ENCODE data around the gene SHLD1. TPM values are rescaled to one million over a fixed set of nuclear protein-coding genes. Genes with fewer than 3 reads are reported as not detected.

The SHLD1 gene
- total RNA-seq, 1 experiment from 2014 or later, result 8.2 TPM

DNA sequence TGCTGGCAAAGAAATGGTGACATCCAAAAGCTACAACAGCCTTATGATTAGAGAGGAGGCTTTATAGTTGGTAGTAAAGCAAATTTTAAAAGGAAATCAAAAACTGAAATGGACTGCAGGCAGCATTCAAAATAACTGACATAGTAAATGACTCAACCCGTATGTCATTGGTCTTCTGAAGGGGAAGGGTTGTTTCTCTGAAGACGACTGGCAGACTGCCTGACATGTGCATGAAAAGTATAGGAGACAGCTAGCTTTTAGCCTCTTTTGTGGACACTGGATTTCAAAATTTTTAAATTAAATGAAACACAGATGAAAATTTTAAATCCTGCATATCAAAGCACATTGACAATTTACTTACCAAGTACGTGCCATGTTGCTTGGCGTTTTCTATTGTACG lies 109.4 kb downstream of the SHLD1 start:
- no peak for DNase-seq
- H3K9me3 ChIP-seq (replicated peaks), result no peaks in the 10 kb centered on the region; the same call in 1 of the 2 replicates
- H3K27ac ChIP-seq, result no peak overlapping the region
- H3K4me1 ChIP-seq, result no peaks in the 10 kb centered on the region
- no peaks in the 10 kb centered on the region for H3K27me3 ChIP-seq
- no peaks in the 10 kb centered on the region for H3K36me3 ChIP-seq
- H3K4me3 ChIP-seq, result no peak overlapping the region

- Histone ChIP-seq H3K36me3 (no peaks in the 10 kb centered on the region), H3K4me1 (no peaks in the 10 kb centered on the region), H3K9me3 (replicated peaks) (no peaks in the 10 kb centered on the region), H3K4me3 (no peak overlapping the region), H3K27ac (no peak overlapping the region), H3K27me3 (no peaks in the 10 kb centered on the region)
- no peak for DNase-seq
Observed at GRCh38 chr20:5862703-5863039, 112.5 kb downstream of the SHLD1 start.

GRCh38 chr20:5863040-5863833 lies 113.0 kb downstream of the SHLD1 start:
- Histone ChIP-seq H3K9me3 (replicated peaks) (no peaks in the 10 kb centered on the region), H3K27me3 (no peaks in the 10 kb centered on the region), H3K36me3 (no peaks in the 10 kb centered on the region), H3K4me3 (no peak overlapping the region), H3K4me1 (no peaks in the 10 kb centered on the region), H3K27ac (no peak overlapping the region)
- DNase-seq, result no peak

GRCh38 chr20:5864428-5864827 lies 114.2 kb downstream of the SHLD1 start:
- no peaks in the 10 kb centered on the region for H3K9me3 ChIP-seq (replicated peaks)
- H3K36me3 ChIP-seq, result no peaks in the 10 kb centered on the region
- H3K4me3 ChIP-seq, result no peak overlapping the region
- no peaks in the 10 kb centered on the region for H3K4me1 ChIP-seq
- H3K27ac ChIP-seq, result no peak overlapping the region
- no peak for DNase-seq
- no peaks in the 10 kb centered on the region for H3K27me3 ChIP-seq

GRCh38 chr20:5864873-5865587 lies 114.8 kb downstream of the SHLD1 start:
- H3K27me3 ChIP-seq, result no peaks in the 10 kb centered on the region
- no peak overlapping the region for H3K4me3 ChIP-seq
- no peak overlapping the region for H3K27ac ChIP-seq
- no peaks in the 10 kb centered on the region for H3K4me1 ChIP-seq
- no peaks in the 10 kb centered on the region for H3K9me3 ChIP-seq (replicated peaks)
- no peaks in the 10 kb centered on the region for H3K36me3 ChIP-seq
- no peak for DNase-seq

GRCh38 chr20:5865604-5866003 lies 115.4 kb downstream of the SHLD1 start:
- Histone ChIP-seq H3K4me1 (no peaks in the 10 kb centered on the region), H3K9me3 (replicated peaks) (no peaks in the 10 kb centered on the region), H3K27ac (no peak overlapping the region), H3K4me3 (no peak overlapping the region), H3K36me3 (no peaks in the 10 kb centered on the region), H3K27me3 (no peaks in the 10 kb centered on the region)
- no peak for DNase-seq

DNA sequence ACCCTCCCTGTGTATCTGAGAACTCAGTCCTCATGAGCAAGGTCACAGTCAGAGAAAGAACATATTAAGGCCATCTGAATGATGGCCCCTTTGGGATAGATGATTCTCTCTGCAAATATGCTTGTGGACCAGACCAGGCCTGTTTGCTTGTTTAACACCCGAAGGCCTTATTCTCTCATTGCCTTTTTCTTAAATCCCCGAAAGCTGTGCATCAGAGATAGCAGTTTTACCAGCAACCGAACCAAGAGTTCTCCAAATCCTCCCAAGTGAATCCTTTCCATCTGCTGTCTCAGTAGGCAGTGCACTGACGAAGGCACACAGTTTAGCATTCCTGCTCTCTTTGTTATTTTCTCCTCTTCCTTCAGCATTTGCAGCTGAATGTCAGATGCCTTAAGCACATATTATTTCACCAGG lies 120.4 kb downstream of the SHLD1 start:
- no peak overlapping the region for H3K4me3 ChIP-seq
- no peak for DNase-seq
- H3K36me3 ChIP-seq, result no peaks in the 10 kb centered on the region
- no peaks in the 10 kb centered on the region for H3K27me3 ChIP-seq
- no peak overlapping the region for H3K27ac ChIP-seq
- no peaks in the 10 kb centered on the region for H3K9me3 ChIP-seq (replicated peaks)
- H3K4me1 ChIP-seq, result 0 out of 2 replicates have a peak, but pooled peaks cover 3% of the 10 kb centered on the region

DNA sequence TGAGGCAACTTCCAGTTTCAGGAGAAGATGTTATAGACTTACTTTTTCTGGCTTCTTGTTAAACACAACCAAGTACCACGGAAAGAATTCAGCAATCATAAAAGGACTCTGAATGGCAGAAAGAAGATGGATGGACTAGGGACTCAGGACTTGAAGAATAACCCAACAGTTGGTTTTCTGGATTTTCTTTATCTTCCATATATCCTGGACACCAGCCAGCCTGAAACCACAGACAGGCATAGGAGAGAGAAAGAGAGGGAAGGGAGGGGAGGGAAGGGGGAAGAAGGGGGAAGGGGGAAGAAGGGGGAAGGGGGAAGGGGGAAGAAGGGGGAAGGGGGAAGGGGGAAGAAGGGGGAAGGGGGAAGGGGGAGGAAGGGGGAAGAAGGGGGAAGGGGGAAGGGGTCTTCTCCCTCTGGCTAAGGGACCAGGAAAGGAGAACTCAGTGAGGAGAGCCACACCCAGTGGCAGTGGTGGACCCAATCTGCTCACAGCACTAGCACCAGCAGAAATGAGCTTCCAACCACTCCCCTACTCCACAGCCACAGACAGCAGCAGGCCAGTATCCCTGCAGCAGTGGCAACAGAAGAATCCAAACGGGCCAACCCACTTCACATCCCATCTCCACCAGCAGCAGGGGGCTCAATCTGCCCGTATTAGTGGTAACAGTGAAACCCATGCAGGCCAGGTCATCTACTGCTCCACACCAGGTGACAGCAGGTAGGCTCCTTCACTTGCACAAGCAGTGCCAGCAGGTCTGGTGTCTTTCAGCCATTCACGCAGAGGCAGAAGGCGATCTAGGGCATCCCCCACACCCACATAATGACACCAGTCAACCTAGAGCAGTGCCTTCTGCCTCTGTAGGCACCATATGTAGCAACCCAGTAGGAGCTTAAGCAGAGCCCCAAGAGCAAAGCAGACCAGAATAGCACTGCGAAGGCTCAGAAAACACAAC lies 121.5 kb downstream of the SHLD1 start:
- no peaks in the 10 kb centered on the region for H3K27me3 ChIP-seq
- no peaks in the 10 kb centered on the region for H3K36me3 ChIP-seq
- peak in 1 of 2 experiments; percentile 22 for DNase-seq
- no peak overlapping the region for H3K27ac ChIP-seq
- no peaks in the 10 kb centered on the region for H3K9me3 ChIP-seq (replicated peaks)
- no peak overlapping the region for H3K4me3 ChIP-seq
- peaks cover 3% of the 10 kb centered on the region; the same call in 1 of the 2 replicates for H3K4me1 ChIP-seq

DNA sequence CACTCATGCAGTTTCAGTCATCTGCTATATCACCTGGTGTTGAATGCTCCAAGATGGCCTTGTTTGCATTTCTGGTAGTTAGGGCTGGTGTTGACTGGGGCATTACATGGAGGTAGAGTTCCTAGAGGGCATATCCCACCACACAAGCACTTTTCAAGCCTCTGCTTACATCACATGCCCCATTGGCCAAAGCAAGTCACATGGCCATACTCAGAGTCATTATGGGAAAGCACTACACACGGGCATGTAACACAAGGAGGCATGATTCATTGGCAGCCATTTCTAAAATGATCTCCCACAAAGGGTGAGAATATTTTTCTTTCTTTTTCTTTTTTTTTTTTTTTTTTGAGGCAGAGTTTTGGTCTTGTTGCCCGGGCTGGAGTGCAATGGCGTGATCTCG lies 126.9 kb downstream of the SHLD1 start:
- DNase-seq, result peak in 1 of 2 experiments; percentile 24
- H3K27ac ChIP-seq, result no peak overlapping the region
- H3K4me3 ChIP-seq, result no peak overlapping the region
- H3K27me3 ChIP-seq, result peaks cover 10% of the 10 kb centered on the region
- no peaks in the 10 kb centered on the region for H3K9me3 ChIP-seq (replicated peaks)
- H3K36me3 ChIP-seq, result no peaks in the 10 kb centered on the region
- H3K4me1 ChIP-seq, result no peaks in the 10 kb centered on the region; the same call in 1 of the 2 replicates

DNA sequence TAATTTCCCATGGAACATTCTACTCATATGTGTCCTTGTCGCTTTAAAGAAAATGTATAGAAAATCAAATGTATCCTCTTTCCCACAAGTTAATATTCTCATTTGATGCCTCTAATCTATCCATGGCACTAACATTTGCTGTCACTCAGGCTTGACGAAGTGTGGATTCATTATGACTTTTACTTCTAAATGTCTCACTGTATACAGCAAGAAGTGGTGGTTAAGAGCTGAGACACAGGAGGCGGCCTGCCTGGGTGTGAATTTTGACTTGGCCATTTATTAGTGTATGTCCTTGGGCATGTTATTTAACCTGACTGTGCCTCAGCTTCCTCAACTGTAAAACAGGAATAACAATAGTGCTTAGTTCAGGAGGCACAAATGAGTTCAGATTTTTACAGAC lies 130.1 kb downstream of the SHLD1 start:
- Histone ChIP-seq H3K4me3 (no peak overlapping the region), H3K9me3 (replicated peaks) (no peaks in the 10 kb centered on the region), H3K27me3 (peaks cover 28% of the 10 kb centered on the region), H3K36me3 (no peaks in the 10 kb centered on the region), H3K27ac (no peak overlapping the region), H3K4me1 (no peaks in the 10 kb centered on the region; the same call in 1 of the 2 replicates)
- no peak for DNase-seq

DNA sequence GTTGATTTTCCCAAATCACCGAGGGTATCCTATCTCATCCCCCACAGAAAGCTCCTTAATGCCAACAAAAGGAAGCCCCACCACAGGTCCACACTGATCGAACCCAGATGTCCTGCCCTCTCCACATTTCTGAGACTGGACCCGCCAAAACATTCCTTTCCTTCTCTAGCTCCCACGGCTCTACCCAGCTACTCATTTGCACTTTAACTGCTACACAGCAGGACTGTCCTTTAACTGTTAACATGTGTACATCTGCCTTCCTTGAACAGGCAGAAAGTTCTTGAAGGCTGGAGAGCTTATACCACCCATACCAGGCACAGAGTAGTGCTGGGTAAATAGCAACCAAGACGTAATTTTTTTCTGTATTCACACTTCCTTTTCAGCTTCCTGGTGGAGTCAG lies 131.5 kb downstream of the SHLD1 start:
- H3K27ac ChIP-seq, result no peak overlapping the region
- no peaks in the 10 kb centered on the region for H3K9me3 ChIP-seq (replicated peaks)
- no peak for DNase-seq
- H3K27me3 ChIP-seq, result peaks cover 28% of the 10 kb centered on the region
- peaks cover 4% of the 10 kb centered on the region for H3K4me1 ChIP-seq
- no peaks in the 10 kb centered on the region for H3K36me3 ChIP-seq
- H3K4me3 ChIP-seq, result no peak overlapping the region

DNA sequence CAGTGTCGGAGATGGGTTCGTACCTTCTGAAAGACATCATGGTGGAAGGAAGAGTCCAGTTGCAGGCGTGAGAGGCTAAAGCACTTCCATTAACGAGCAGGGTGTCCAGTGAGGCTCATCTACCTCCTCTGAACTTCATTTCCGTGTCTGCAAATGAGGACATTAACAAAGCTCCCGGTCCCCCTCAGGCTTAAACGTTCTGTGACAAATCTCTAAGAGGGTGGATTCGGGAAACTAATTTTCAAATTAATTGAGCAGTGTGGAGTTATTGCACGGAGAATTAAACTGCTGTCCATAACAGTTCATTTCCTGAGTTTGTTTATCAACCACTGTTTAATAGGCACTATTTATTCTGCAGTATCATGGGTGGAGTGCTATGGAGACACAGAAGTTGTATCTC lies 132.0 kb downstream of the SHLD1 start:
- H3K4me1 ChIP-seq, result peaks cover 9% of the 10 kb centered on the region
- H3K4me3 ChIP-seq, result no peak overlapping the region
- H3K27me3 ChIP-seq, result peaks cover 28% of the 10 kb centered on the region
- DNase-seq, result no peak
- H3K27ac ChIP-seq, result no peak overlapping the region
- H3K36me3 ChIP-seq, result no peaks in the 10 kb centered on the region
- no peaks in the 10 kb centered on the region for H3K9me3 ChIP-seq (replicated peaks)

GRCh38 chr20:5884465-5885335 lies 134.5 kb downstream of the SHLD1 start:
- H3K27ac ChIP-seq, result no peak overlapping the region
- H3K9me3 ChIP-seq (replicated peaks), result no peaks in the 10 kb centered on the region
- peaks cover 21% of the 10 kb centered on the region for H3K4me1 ChIP-seq
- H3K4me3 ChIP-seq, result no peak overlapping the region
- H3K27me3 ChIP-seq, result peaks cover 35% of the 10 kb centered on the region
- no peaks in the 10 kb centered on the region for H3K36me3 ChIP-seq
- no peak for DNase-seq

DNA sequence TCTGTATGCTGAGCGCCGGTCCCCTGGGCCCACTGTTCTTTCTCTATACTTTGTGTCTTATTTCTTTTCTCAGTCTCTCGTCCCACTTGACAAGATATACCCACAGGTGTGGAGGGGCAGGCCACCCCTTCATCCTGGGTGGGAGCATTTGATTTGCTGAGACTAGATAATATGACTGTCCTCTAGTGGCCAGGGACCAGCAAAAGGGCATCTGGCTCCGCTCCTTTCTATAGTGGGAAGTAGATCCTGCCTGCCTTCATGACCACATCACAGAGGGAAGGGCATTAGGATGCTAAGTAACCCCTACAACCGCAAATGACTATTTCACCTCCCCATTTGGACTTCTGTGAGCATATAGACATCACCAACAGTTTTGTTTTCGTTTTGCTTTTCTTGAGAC lies 135.7 kb downstream of the SHLD1 start:
- no peaks in the 10 kb centered on the region for H3K9me3 ChIP-seq (replicated peaks)
- DNase-seq, result no peak

More for the DNA sequence above, 135.7 kb downstream of the SHLD1 start:
- Histone ChIP-seq H3K27ac (no peak overlapping the region), H3K27me3 (peaks cover 29% of the 10 kb centered on the region), H3K36me3 (no peaks in the 10 kb centered on the region), H3K4me1 (peaks cover 21% of the 10 kb centered on the region), H3K4me3 (no peak overlapping the region)

All from SJCRH30 (cell line).